DMS153 treated with DMSO at 0.1 percent for 48 hours (cell line): ENCODE measurements around the gene GATAD2B.
A peak's percentile ranks its signal among the peaks of the same experiment; 100 is the strongest.

Source experiments
- DNase-seq: peaks from one replicate; lab custom pipeline; 2025; ENCODE audit not compliant: unreplicated experiment; lab: John Stamatoyannopoulos, UW

GATAD2B gene

GRCh38 chr1:153922972-153923925, at the start of gene GATAD2B:
Gene GATAD2B (minus strand): TSS chr1:153922972. CDS start chr1:153828347, 94,625 bp downstream.
- DNase-seq, result peak; percentile 100

- DNase-seq, result no peak
Measured at GRCh38 chr1:153970346-153970745, 47.6 kb upstream of the GATAD2B start.

- DNase-seq, result no peak
Measured at GRCh38 chr1:153968972-153969371, 46.2 kb upstream of the GATAD2B start.

- no peak for DNase-seq
Measured at GRCh38 chr1:153968408-153968807, 45.6 kb upstream of the GATAD2B start.

- DNase-seq, result peak; percentile 68
Measured at GRCh38 chr1:153968000-153968363, 45.2 kb upstream of the GATAD2B start.

GRCh38 chr1:153967107-153967999, 44.6 kb upstream of the GATAD2B start, which contains the start of gene CREB3L4:
Gene CREB3L4 (plus strand): TSS chr1:153967902. CDS start chr1:153968526, 624 bp downstream.
- peak; percentile 100 for DNase-seq

- DNase-seq, result no peak
Measured at GRCh38 chr1:153963850-153964331, 41.1 kb upstream of the GATAD2B start.

- DNase-seq, result peak; percentile 96
Measured at GRCh38 chr1:153963030-153963849, 40.5 kb upstream of the GATAD2B start, which contains the start of gene SLC39A1. Gene SLC39A1 (minus strand): TSS chr1:153963537. CDS start chr1:153962715, 822 bp downstream.

- no peak for DNase-seq
Measured at GRCh38 chr1:153962088-153963029, 39.6 kb upstream of the GATAD2B start.

GRCh38 chr1:153961421-153961820, 38.6 kb upstream of the GATAD2B start:
- no peak for DNase-seq

GRCh38 chr1:153960206-153960605, 37.4 kb upstream of the GATAD2B start:
- DNase-seq, result no peak

GRCh38 chr1:153959454-153959853, 36.7 kb upstream of the GATAD2B start:
- DNase-seq, result no peak

- DNase-seq, result no peak
Measured at GRCh38 chr1:153958961-153959260, 36.1 kb upstream of the GATAD2B start.

GRCh38 chr1:153958111-153958960, 35.6 kb upstream of the GATAD2B start, which contains the start of gene CRTC2:
Gene CRTC2 (minus strand): TSS chr1:153958612. CDS start chr1:153958497, 115 bp downstream.
- DNase-seq, result peak; percentile 99

- no peak for DNase-seq
Measured at GRCh38 chr1:153957744-153958110, 35.0 kb upstream of the GATAD2B start.

GRCh38 chr1:153956997-153957715, 34.4 kb upstream of the GATAD2B start:
- DNase-seq, result no peak

GRCh38 chr1:153954826-153955225, 32.1 kb upstream of the GATAD2B start:
- no peak for DNase-seq

- DNase-seq, result no peak
Measured at GRCh38 chr1:153953859-153954365, 31.1 kb upstream of the GATAD2B start.
